ENCODE results near the gene CGB8.

Gene CGB8

DNA sequence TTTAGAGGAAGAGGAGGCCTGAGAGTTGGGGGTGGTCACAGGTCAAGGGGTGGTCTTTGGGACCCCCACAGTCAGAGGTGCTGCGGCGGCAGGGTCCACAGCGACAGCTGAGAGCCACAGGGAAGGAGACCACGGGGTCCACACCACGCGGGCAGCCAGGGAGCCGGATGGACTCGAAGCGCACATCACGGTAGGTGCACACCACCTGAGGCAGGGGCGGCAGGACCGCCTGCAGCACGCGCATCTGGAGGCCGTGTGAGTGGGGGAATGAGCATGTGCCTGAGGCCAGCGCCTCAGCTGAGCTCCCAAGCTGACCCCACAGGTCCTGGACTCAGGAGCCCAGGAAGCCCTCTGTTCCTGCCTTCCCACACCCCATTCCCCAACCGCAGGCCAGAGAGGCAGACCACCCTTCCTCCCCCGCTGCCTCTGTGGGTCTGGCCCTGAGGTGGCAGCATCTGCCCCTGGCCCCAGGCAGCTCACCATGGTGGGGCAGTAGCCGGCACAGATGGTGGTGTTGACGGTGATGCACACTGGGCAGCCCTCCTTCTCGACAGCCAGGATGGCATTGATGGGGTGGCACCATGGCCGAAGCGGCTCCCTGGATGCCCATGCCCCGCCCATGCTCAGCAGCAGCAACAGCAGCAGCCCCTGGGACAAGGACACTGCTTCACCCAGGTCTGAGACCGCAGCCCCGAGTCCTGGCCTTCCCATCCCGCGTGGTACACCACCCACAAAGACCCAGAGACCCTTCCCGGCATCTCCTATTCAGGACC, 32.7 kb downstream of the CGB8 start:
- peaks cover 50% of the 10 kb centered on the region for H3K36me3 ChIP-seq (ENCODE audit: control insufficient read depth, insufficient read depth, low read length)
- H3K9me3 ChIP-seq (ENCODE audit: control insufficient read depth, insufficient read depth, low read depth, low read length) = no peaks in the 10 kb centered on the region
- H3K9ac ChIP-seq (ENCODE audit: low read length) = no peak overlapping the region
- no peak overlapping the region for H3K27ac ChIP-seq (ENCODE audit: low read depth, low read length)
- H3K4me3 ChIP-seq (ENCODE audit: low read depth, low read length) = no peak overlapping the region
- H3K27me3 ChIP-seq (ENCODE audit: control insufficient read depth, insufficient read depth, low read length) = peaks cover 31% of the 10 kb centered on the region
- H3K4me1 ChIP-seq (ENCODE audit: control insufficient read depth, insufficient read depth, low read length) = peaks cover 27% of the 10 kb centered on the region

DNA sequence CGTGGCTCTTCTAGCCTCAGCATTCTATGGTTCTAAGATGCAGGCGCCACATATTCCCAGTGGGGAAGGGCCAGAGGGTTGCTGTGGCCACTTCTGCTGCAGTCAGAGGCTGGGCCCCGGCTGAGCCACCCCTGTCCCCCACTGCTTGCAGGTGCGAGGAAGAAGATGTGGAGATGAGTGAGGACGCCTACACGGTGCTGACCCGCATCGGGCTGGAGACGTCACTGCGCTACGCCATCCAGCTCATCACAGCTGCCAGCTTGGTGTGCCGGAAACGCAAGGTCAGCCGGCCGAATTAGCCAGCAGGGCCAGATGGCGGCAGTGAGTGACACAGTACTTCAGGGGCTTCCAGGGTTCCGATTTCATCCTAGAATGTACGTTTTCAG, 34.0 kb downstream of the CGB8 start:
- Histone ChIP-seq H3K4me1 (ENCODE audit: control insufficient read depth, insufficient read depth, low read length) (peaks cover 14% of the 10 kb centered on the region), H3K27ac (ENCODE audit: low read depth, low read length) (no peak overlapping the region), H3K36me3 (ENCODE audit: control insufficient read depth, insufficient read depth, low read length) (peaks cover 63% of the 10 kb centered on the region)

DNA sequence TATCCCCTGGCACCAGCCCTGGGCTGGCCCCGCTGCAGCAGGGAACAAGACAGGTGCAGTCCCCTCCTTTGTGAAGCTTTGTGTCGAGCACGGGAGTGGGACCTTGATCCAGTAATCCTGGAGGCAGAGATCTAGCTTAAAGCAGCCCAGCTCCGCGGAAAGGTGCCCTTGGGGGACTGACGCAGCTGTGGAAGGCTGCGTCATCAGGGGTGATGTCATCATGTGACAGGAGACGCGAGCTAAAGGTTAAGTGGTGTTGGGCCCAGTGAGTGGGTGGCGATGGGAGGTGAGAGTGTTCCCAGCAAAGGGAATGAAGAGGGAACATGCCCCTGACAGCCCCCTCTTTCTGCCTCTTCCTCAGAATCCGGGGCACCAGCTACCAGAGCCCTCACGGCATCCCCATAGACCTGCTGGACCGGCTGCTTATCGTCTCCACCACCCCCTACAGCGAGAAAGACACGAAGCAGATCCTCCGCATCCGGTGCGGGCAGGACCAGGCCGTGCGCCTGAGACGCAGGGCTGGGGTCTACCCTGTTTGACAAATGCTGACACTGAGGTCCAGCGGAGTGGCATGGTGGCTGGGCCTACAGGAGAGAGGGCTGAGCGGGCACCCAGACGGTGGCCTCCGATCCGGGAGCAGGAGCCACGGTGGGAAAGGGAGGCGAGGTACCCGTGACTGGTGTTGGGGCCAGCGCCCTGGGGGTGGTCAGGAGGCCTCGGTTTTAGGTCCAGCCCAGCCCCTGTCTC, 34.6 kb downstream of the CGB8 start:
- Histone ChIP-seq H3K9me3 (ENCODE audit: control insufficient read depth, insufficient read depth, low read depth, low read length) (no peaks in the 10 kb centered on the region), H3K4me1 (ENCODE audit: control insufficient read depth, insufficient read depth, low read length) (peaks cover 11% of the 10 kb centered on the region), H3K36me3 (ENCODE audit: control insufficient read depth, insufficient read depth, low read length) (peaks cover 69% of the 10 kb centered on the region), H3K27ac (ENCODE audit: low read depth, low read length) (no peak overlapping the region), H3K9ac (ENCODE audit: low read length) (no peak overlapping the region), H3K27me3 (ENCODE audit: control insufficient read depth, insufficient read depth, low read length) (peaks cover 15% of the 10 kb centered on the region), H3K4me3 (ENCODE audit: low read depth, low read length) (no peak overlapping the region)

More for the DNA sequence above, 34.0 kb downstream of the CGB8 start:
- Histone ChIP-seq H3K27me3 (ENCODE audit: control insufficient read depth, insufficient read depth, low read length) (peaks cover 17% of the 10 kb centered on the region), H3K4me3 (ENCODE audit: low read depth, low read length) (no peak overlapping the region), H3K9me3 (ENCODE audit: control insufficient read depth, insufficient read depth, low read depth, low read length) (no peaks in the 10 kb centered on the region), H3K9ac (ENCODE audit: low read length) (no peak overlapping the region)

DNA sequence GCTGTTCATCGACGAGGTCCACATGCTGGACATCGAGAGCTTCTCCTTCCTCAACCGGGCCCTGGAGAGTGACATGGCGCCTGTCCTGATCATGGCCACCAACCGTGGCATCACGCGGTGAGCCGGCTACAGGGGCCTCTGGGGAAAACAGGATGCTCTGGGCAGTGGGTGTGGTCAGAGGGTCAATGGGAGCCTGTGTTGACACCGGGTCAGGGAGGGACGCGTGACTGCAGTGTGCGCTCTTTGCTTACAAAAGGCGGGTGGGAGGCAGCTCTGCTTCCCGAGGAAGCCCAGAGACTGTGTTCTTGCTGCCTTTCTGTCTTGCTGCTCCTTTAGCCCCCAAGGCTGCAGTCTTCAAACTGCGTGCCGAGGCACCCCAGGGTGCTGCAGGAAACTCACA, 37.7 kb downstream of the CGB8 start:
- H3K27me3 ChIP-seq (ENCODE audit: control insufficient read depth, insufficient read depth, low read length) = no peaks in the 10 kb centered on the region
- H3K9me3 ChIP-seq (ENCODE audit: control insufficient read depth, insufficient read depth, low read depth, low read length) = no peaks in the 10 kb centered on the region
- H3K4me3 ChIP-seq (ENCODE audit: low read depth, low read length) = no peak overlapping the region
- H3K4me1 ChIP-seq (ENCODE audit: control insufficient read depth, insufficient read depth, low read length) = no peaks in the 10 kb centered on the region
- H3K27ac ChIP-seq (ENCODE audit: low read depth, low read length) = no peak overlapping the region
- H3K36me3 ChIP-seq (ENCODE audit: control insufficient read depth, insufficient read depth, low read length) = peaks cover 81% of the 10 kb centered on the region
- no peak overlapping the region for H3K9ac ChIP-seq (ENCODE audit: low read length)

DNA sequence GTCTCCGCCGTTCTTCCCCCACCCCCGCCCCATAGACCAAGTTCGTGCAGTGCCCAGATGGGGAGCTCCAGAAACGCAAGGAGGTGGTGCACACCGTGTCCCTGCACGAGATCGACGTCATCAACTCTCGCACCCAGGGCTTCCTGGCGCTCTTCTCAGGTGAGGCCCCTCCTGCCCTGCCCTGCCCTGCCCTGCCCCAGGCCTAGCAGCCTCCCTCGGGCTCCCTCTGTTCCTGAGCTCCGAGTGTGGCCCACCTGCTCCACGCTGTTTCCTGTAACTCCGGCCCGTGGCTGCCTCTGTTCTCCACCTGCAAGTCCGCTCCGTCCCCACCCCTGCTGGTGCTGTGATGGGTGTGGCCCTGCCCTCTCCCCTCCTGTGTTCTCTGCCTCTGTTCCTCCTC, 38.5 kb downstream of the CGB8 start:
- no peak overlapping the region for H3K9ac ChIP-seq (ENCODE audit: low read length)
- no peak overlapping the region for H3K27ac ChIP-seq (ENCODE audit: low read depth, low read length)
- no peaks in the 10 kb centered on the region for H3K27me3 ChIP-seq (ENCODE audit: control insufficient read depth, insufficient read depth, low read length)
- no peaks in the 10 kb centered on the region for H3K4me1 ChIP-seq (ENCODE audit: control insufficient read depth, insufficient read depth, low read length)
- no peak overlapping the region for H3K4me3 ChIP-seq (ENCODE audit: low read depth, low read length)
- H3K9me3 ChIP-seq (ENCODE audit: control insufficient read depth, insufficient read depth, low read depth, low read length) = no peaks in the 10 kb centered on the region
- H3K36me3 ChIP-seq (ENCODE audit: control insufficient read depth, insufficient read depth, low read length) = peaks cover 80% of the 10 kb centered on the region

DNA sequence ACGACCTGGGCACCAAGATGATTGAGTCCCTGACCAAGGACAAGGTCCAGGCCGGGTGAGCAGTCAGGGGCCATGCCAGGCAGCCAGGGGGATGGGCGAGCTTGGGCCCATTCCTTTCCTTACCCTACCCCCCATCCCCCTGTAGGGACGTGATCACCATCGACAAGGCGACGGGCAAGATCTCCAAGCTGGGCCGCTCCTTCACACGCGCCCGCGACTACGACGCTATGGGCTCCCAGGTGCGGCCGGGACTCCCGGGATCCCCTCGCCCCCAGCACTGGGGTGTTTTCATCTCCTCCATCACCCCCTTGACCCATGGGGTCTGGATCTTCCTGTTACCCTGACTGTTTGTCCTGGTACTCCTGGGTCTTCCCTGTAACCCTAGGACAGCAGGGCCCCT, 39.1 kb downstream of the CGB8 start:
- no peaks in the 10 kb centered on the region for H3K4me1 ChIP-seq (ENCODE audit: control insufficient read depth, insufficient read depth, low read length)
- H3K9me3 ChIP-seq (ENCODE audit: control insufficient read depth, insufficient read depth, low read depth, low read length) = no peaks in the 10 kb centered on the region
- H3K36me3 ChIP-seq (ENCODE audit: control insufficient read depth, insufficient read depth, low read length) = peaks cover 80% of the 10 kb centered on the region
- H3K9ac ChIP-seq (ENCODE audit: low read length) = no peak overlapping the region
- no peak overlapping the region for H3K4me3 ChIP-seq (ENCODE audit: low read depth, low read length)
- no peak overlapping the region for H3K27ac ChIP-seq (ENCODE audit: low read depth, low read length)
- no peaks in the 10 kb centered on the region for H3K27me3 ChIP-seq (ENCODE audit: control insufficient read depth, insufficient read depth, low read length)

DNA sequence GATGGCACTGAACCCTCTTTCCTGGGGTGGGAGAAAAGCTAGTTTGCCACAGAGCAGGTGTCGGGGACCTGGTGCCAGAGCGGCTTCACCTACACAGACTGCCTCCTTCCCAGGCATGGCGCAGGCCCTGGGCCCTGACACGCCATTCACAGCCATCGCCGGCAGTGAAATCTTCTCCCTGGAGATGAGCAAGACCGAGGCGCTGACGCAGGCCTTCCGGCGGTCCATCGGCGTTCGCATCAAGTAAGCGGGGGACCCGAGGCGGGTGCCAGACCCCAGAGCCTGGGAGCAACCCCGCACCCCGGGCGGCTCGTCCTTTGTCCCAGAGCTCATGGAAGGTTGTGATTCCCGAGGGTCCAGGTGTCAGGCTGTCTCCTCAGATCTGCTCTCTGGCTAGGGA, 42.0 kb downstream of the CGB8 start:
- no peaks in the 10 kb centered on the region for H3K4me1 ChIP-seq (ENCODE audit: control insufficient read depth, insufficient read depth, low read length)
- H3K36me3 ChIP-seq (ENCODE audit: control insufficient read depth, insufficient read depth, low read length) = peaks cover 79% of the 10 kb centered on the region
- no peak overlapping the region for H3K4me3 ChIP-seq (ENCODE audit: low read depth, low read length)
- H3K27me3 ChIP-seq (ENCODE audit: control insufficient read depth, insufficient read depth, low read length) = no peaks in the 10 kb centered on the region
- no peak overlapping the region for H3K27ac ChIP-seq (ENCODE audit: low read depth, low read length)
- H3K9me3 ChIP-seq (ENCODE audit: control insufficient read depth, insufficient read depth, low read depth, low read length) = no peaks in the 10 kb centered on the region
- H3K9ac ChIP-seq (ENCODE audit: low read length) = no peak overlapping the region

DNA sequence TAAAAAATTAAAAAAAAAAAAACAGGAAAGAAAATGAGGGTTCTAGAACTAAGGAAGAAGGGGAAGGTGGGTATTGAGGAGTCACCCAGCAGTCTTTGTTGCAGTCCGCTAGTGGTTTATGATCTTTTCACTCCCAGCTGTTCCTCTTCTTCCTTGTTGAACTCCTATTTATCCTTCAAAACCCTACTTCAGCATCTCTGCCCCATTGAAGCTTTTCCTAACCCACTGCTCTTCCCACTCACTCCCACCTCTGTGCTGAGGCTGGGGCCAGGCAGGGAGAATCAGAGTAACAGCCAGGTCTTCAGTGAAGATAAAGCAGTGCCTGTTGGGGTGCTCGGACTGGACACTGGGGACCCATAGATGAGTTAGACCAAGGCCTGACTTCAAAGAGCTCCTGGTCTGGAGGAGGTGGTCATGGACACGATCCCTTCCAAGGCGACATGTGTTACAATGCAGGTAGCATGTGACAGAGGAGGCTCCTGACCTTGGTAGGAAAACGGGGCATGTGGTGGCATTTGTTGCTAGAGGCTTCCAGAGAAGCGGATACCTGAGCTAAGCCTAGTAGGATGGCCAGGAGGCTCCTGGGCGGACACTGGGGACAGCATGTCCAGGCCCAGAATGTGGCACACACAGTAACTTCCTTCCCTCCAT, 43.8 kb downstream of the CGB8 start:
- no peak overlapping the region for H3K27ac ChIP-seq (ENCODE audit: low read depth, low read length)
- peaks cover 66% of the 10 kb centered on the region for H3K36me3 ChIP-seq (ENCODE audit: control insufficient read depth, insufficient read depth, low read length)

DNA sequence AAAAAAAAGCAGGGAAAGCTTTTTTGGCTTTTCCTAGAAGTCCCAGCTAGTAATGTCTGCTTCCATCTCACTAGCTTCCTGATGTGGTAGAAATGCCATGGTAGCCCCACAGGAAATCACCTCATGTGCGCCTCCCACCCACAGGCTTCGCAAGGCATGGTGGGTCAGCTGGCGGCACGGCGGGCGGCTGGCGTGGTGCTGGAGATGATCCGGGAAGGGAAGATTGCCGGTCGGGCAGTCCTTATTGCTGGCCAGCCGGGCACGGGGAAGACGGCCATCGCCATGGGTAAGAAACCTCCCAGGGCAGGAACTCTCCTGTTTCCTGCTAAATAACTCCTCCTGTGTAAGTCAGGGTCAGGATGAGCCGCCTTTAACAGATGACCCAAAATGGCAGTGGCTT, 44.8 kb downstream of the CGB8 start:
- peaks cover 6% of the 10 kb centered on the region; the same call in 1 of the 2 replicates for H3K4me1 ChIP-seq (ENCODE audit: control insufficient read depth, insufficient read depth, low read length)
- no peak overlapping the region for H3K9ac ChIP-seq (ENCODE audit: low read length)
- H3K9me3 ChIP-seq (ENCODE audit: control insufficient read depth, insufficient read depth, low read depth, low read length) = no peaks in the 10 kb centered on the region
- peaks cover 57% of the 10 kb centered on the region for H3K36me3 ChIP-seq (ENCODE audit: control insufficient read depth, insufficient read depth, low read length)
- H3K4me3 ChIP-seq (ENCODE audit: low read depth, low read length) = no peak overlapping the region
- H3K27ac ChIP-seq (ENCODE audit: low read depth, low read length) = no peak overlapping the region
- H3K27me3 ChIP-seq (ENCODE audit: control insufficient read depth, insufficient read depth, low read length) = no peaks in the 10 kb centered on the region

More for the DNA sequence above, 43.8 kb downstream of the CGB8 start:
- no peaks in the 10 kb centered on the region for H3K4me1 ChIP-seq (ENCODE audit: control insufficient read depth, insufficient read depth, low read length)
- H3K9ac ChIP-seq (ENCODE audit: low read length) = no peak overlapping the region
- no peak overlapping the region for H3K4me3 ChIP-seq (ENCODE audit: low read depth, low read length)
- no peaks in the 10 kb centered on the region for H3K27me3 ChIP-seq (ENCODE audit: control insufficient read depth, insufficient read depth, low read length)
- H3K9me3 ChIP-seq (ENCODE audit: control insufficient read depth, insufficient read depth, low read depth, low read length) = no peaks in the 10 kb centered on the region

DNA sequence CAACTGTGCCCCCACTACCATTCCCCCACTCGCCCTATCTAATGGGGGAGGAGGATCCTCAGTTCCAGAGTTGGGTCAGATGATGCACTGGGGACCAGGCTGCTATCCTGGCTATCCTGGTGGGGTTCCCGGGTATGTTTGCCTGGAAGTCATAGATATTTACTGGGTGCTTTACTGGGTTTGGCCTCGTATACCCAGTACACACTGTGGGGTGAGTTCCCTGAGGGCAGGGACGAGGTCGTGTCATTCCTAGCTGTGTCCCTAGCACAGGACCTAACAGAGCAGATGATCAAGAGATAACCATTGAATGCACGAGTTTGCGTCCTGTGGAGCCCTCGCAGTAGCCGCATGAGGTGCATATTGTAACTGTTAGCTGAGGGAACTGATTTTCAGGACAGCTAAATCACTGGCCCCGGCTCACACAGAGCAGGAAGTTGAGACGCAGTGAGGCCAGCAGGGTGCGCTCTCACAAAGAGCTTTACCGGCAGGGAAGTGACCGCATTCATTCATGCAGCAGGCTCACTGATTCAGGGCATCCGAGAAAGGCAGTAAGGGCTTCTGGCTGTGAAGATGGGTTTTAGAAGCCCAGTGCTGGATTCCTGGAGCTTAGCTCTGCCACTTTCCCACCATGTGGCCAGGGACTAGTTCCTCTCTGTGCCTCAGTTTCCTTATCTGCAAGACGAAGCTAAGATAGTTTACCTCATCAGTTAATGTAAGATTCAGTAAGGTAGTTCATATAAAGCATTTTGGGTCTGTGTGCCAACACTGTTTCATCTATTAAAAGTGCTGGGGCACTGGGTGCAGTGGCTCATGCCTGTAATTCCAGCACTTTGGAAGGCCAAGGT, 49.2 kb downstream of the CGB8 start:
- Histone ChIP-seq H3K9ac (ENCODE audit: low read length) (no peak overlapping the region), H3K27ac (ENCODE audit: low read depth, low read length) (no peak overlapping the region), H3K9me3 (ENCODE audit: control insufficient read depth, insufficient read depth, low read depth, low read length) (no peaks in the 10 kb centered on the region), H3K4me1 (ENCODE audit: control insufficient read depth, insufficient read depth, low read length) (peaks cover 6% of the 10 kb centered on the region; the same call in 1 of the 2 replicates), H3K36me3 (ENCODE audit: control insufficient read depth, insufficient read depth, low read length) (peaks cover 28% of the 10 kb centered on the region), H3K27me3 (ENCODE audit: control insufficient read depth, insufficient read depth, low read length) (no peaks in the 10 kb centered on the region), H3K4me3 (ENCODE audit: low read depth, low read length) (no peak overlapping the region)

Data from HUES6 (cell line).